Cardiac fibroblast (primary cell): ENCODE results near the gene PGM3.

ENCODE experiments used
- DNase-seq, 2 donors: peaks; one replicate each; pipeline versions ENCODE4 v3.0.0 to v3.0.0-alpha.2; 2010; ENCODE audit warnings: low read depth in 2 of 2
- H3K4me3 ChIP-seq, 2 donors: replicated peaks in 1 of 2; 1 replicate in 1 of 2; 2 replicates in 1 of 2; pipeline ENCODE4 v1.5.1; 2011; ENCODE audit warnings: low read depth in 2 of 2, low read length in 2 of 2, mild to moderate bottlenecking in 2 of 2, moderate library complexity in 1 of 2
- TF ChIP-seq, protein P1 (sequence below): IDR thresholded peaks from one replicate; pipeline ENCODE4 v1.5.1; 2011; ENCODE audit warnings: low read depth, mild to moderate bottlenecking, low read length, inconsistent platforms

Gene PGM3

DNA sequence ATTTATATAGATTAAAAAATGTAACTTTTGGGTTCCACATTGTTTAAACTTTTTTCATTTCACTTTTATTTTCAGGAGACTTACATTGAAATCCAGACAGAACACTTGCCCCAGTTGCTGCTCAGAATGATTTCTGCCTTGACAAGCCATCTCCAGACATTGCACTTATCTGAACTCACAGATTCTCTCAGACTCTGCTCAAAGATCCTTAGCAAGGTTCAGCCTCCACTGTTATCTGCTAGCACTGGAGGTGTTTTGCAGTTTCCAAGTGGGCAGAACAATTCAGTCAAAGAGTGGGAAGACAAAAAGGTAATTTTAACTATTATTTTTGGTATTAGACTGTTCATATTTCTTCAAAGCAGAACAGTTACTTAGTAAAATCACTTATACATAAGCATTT is 67.6 kb downstream of the PGM3 start:
- TF ChIP-seq, protein P1, sequence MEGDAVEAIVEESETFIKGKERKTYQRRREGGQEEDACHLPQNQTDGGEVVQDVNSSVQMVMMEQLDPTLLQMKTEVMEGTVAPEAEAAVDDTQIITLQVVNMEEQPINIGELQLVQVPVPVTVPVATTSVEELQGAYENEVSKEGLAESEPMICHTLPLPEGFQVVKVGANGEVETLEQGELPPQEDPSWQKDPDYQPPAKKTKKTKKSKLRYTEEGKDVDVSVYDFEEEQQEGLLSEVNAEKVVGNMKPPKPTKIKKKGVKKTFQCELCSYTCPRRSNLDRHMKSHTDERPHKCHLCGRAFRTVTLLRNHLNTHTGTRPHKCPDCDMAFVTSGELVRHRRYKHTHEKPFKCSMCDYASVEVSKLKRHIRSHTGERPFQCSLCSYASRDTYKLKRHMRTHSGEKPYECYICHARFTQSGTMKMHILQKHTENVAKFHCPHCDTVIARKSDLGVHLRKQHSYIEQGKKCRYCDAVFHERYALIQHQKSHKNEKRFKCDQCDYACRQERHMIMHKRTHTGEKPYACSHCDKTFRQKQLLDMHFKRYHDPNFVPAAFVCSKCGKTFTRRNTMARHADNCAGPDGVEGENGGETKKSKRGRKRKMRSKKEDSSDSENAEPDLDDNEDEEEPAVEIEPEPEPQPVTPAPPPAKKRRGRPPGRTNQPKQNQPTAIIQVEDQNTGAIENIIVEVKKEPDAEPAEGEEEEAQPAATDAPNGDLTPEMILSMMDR = no peak
- DNase-seq = no peak

DNA sequence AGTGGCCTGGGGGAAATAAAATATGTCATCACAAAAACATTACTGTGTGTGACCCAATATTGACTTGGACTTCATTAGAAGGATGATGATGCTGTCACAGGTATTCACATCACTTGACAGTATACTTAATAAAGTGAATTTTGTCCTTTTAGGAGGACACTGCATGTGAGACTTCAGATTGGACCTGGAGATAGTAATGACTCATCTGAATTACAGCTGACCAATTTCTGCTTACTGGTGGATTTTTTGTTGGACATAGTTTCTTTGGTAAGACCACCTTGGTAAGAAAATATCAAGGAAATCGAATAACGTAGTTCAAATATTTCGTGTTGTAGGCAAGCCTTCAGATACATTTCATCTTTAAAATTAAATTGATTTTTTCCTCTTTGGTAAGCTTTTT is 68.5 kb downstream of the PGM3 start:
- H3K4me3 ChIP-seq = no peak overlapping the region
- DNase-seq = no peak
- TF ChIP-seq, protein P1 = no peak

More for the DNA sequence above, 67.6 kb downstream of the PGM3 start:
- H3K4me3 ChIP-seq = no peak overlapping the region

GRCh38 chr6:83119742-83120300 is 73.2 kb downstream of the PGM3 start:
- TF ChIP-seq, protein P1 = no peak
- no peak overlapping the region for H3K4me3 ChIP-seq
- peak; percentile 7 to 29 for DNase-seq

DNA sequence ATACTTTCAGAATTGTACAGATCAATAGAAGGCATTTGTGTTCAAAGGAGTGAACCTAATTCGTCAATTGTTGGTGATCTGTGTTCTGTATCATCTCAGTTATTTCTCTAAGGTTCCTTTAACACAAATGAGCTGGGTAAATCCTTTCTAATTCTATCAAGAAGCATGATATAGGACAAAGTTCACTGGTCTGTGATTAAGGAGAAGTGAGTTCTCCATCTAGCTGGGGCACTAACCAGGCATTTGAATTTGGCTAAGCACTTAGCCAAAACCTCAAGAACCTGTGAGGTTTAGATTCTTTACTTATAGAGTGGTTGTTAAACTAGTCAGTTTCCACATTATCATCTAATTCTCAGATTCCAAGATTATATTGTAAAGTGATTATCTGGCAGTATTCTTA is 75.3 kb downstream of the PGM3 start:
- DNase-seq = no peak
- TF ChIP-seq, protein P1 = no peak
- H3K4me3 ChIP-seq = no peak overlapping the region
